OCI-LY3 (cell line): Measurements from ENCODE around the gene SLC1A7.

Experiments used
- H2AFZ ChIP-seq: fragments of 200-600, 300-600 bp; shearing (Covaris generic); 2 replicates; pipeline ENCODE4 v1.6.0; 2014; ENCODE audit warnings: antibody characterized with exemption, low read depth, low read length
- H3K27ac ChIP-seq: fragments of 200-600, 300-600 bp; sonication (generic); 2 replicates; pipeline ENCODE4 v1.5.1; 2014; ENCODE audit warnings: mild to moderate bottlenecking, low read length, moderate library complexity, mixed read lengths
- H3K27me3 ChIP-seq: fragments of 200-600, 300-600 bp; sonication (generic); 2 replicates; pipeline ENCODE4 v1.6.1; 2014; ENCODE audit warnings: low read depth, low read length, mixed read lengths
- H3K36me3 ChIP-seq: fragments of 200-600, 300-600 bp; sonication (generic); replicated peaks from 2 replicates; pipeline ENCODE3; 2014; ENCODE audit warnings: low read depth, low read length, mixed read lengths
- H3K4me1 ChIP-seq: fragments of 300-600, 200-600 bp; sonication (generic); 2 replicates; pipeline ENCODE4 v1.6.1; 2014; ENCODE audit warnings: low read length, mixed read lengths
- H3K4me2 ChIP-seq: fragments of 200-600, 300-600 bp; sonication (generic); 2 replicates; pipeline ENCODE4 v1.6.1; 2014; ENCODE audit warnings: low read length, mixed read lengths
- H3K4me3 ChIP-seq: fragments of 300-600, 200-600 bp; sonication (generic); 2 replicates; pipeline ENCODE4 v1.5.1; 2014; ENCODE audit warnings: antibody characterized with exemption, mild to moderate bottlenecking, low read length, moderate library complexity
- H3K79me2 ChIP-seq: fragments of 300-600, 200-600 bp; shearing (Covaris generic); 2 replicates; pipeline ENCODE4 v1.6.1; 2014; ENCODE audit warnings: mild to moderate bottlenecking, low read length, mixed read lengths
- H3K9ac ChIP-seq: fragments of 300-600, 200-600 bp; shearing (Covaris generic); 2 replicates; pipeline ENCODE4 v1.6.0; 2014; ENCODE audit warnings: mild to moderate bottlenecking, low read length, moderate library complexity
- H3K9me3 ChIP-seq: fragments of 200-600, 300-600 bp; shearing (Covaris generic); 2 replicates; pipeline ENCODE4 v1.6.1; 2014; ENCODE audit warnings: low read length, mixed read lengths; ENCODE audit not compliant: insufficient read depth
- H4K20me1 ChIP-seq: fragments of 200-600, 300-600 bp; sonication (generic); 2 replicates; pipeline ENCODE4 v1.6.1; 2016; ENCODE audit warnings: low read length, mixed read lengths; ENCODE audit not compliant: insufficient read depth
- EZH2phosphoT487 ChIP-seq: fragments of 200-600 bp; shearing (Covaris generic); IDR thresholded peaks from 2 replicates; pipeline ENCODE4 v1.6.1; 2018; ENCODE audit warnings: antibody characterized with exemption, mixed run types, low read depth
- TF ChIP-seq, protein P1 (sequence below): fragments of 200-600, 300-600 bp; sonication (generic); IDR thresholded peaks from 2 replicates; pipeline ENCODE4 v1.5.1; 2014; ENCODE audit warnings: antibody characterized with exemption, low read length, low read depth

SLC1A7 gene

GRCh38 chr1:53158900-53159299, 16.5 kb upstream of the SLC1A7 start:
- H4K20me1 ChIP-seq, result no peaks in the 10 kb centered on the region
- H3K27me3 ChIP-seq, result no peaks in the 10 kb centered on the region
- no peaks in the 10 kb centered on the region for H3K36me3 ChIP-seq
- no peaks in the 10 kb centered on the region for H3K79me2 ChIP-seq
- TF ChIP-seq, protein P1, sequence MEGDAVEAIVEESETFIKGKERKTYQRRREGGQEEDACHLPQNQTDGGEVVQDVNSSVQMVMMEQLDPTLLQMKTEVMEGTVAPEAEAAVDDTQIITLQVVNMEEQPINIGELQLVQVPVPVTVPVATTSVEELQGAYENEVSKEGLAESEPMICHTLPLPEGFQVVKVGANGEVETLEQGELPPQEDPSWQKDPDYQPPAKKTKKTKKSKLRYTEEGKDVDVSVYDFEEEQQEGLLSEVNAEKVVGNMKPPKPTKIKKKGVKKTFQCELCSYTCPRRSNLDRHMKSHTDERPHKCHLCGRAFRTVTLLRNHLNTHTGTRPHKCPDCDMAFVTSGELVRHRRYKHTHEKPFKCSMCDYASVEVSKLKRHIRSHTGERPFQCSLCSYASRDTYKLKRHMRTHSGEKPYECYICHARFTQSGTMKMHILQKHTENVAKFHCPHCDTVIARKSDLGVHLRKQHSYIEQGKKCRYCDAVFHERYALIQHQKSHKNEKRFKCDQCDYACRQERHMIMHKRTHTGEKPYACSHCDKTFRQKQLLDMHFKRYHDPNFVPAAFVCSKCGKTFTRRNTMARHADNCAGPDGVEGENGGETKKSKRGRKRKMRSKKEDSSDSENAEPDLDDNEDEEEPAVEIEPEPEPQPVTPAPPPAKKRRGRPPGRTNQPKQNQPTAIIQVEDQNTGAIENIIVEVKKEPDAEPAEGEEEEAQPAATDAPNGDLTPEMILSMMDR, result no peak
- no peak for TF ChIP-seq EZH2phosphoT487
- no peak overlapping the region for H3K27ac ChIP-seq
- no peaks in the 10 kb centered on the region for H3K4me1 ChIP-seq
- H2AFZ ChIP-seq, result no peak overlapping the region
- no peak overlapping the region for H3K4me2 ChIP-seq
- no peaks in the 10 kb centered on the region for H3K9me3 ChIP-seq
- no peak overlapping the region for H3K9ac ChIP-seq
- H3K4me3 ChIP-seq, result no peak overlapping the region

GRCh38 chr1:53156783-53157182, 14.3 kb upstream of the SLC1A7 start:
- no peak overlapping the region for H2AFZ ChIP-seq
- H3K9ac ChIP-seq, result no peak overlapping the region
- TF ChIP-seq, protein P1, result no peak
- TF ChIP-seq EZH2phosphoT487, result no peak
- H3K27ac ChIP-seq, result no peak overlapping the region
- no peaks in the 10 kb centered on the region for H3K4me1 ChIP-seq
- H3K9me3 ChIP-seq, result no peaks in the 10 kb centered on the region
- no peaks in the 10 kb centered on the region for H3K79me2 ChIP-seq
- no peak overlapping the region for H3K4me2 ChIP-seq
- no peaks in the 10 kb centered on the region for H3K36me3 ChIP-seq
- no peak overlapping the region for H3K4me3 ChIP-seq
- no peaks in the 10 kb centered on the region for H3K27me3 ChIP-seq
- H4K20me1 ChIP-seq, result no peaks in the 10 kb centered on the region

GRCh38 chr1:53155945-53156344, 13.5 kb upstream of the SLC1A7 start:
- no peak overlapping the region for H3K4me2 ChIP-seq
- no peak for TF ChIP-seq EZH2phosphoT487
- TF ChIP-seq, protein P1, result no peak

DNA sequence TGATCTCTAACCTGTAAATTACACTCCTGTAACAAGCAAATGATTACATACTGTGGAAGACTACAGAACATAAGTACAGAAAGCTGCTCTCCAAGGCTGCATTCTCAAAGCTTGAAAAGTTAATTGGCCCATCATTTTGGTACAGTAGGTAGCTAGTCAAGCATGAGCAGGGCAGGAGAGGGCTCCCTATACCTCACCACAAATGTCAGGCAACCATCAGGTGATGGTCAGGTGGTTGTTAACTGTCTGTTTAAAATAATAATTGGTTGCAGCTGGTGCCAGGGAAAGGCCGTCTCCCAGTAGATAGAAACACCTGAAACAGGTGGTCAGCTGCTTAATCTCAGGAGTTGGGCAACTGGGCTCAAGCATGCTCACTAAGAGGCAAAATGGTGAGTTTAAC, 13.1 kb upstream of the SLC1A7 start:
- Histone ChIP-seq H3K9me3 (no peaks in the 10 kb centered on the region), H3K4me3 (no peak overlapping the region), H2AFZ (no peak overlapping the region), H3K27me3 (no peaks in the 10 kb centered on the region), H3K4me2 (no peak overlapping the region), H3K9ac (no peak overlapping the region), H3K4me1 (no peaks in the 10 kb centered on the region), H3K36me3 (no peaks in the 10 kb centered on the region), H3K79me2 (no peaks in the 10 kb centered on the region), H4K20me1 (no peaks in the 10 kb centered on the region), H3K27ac (no peak overlapping the region)
- no peak for TF ChIP-seq EZH2phosphoT487
- TF ChIP-seq, protein P1, result no peak

More at GRCh38 chr1:53155945-53156344, 13.5 kb upstream of the SLC1A7 start:
- Histone ChIP-seq H4K20me1 (no peaks in the 10 kb centered on the region), H3K27me3 (no peaks in the 10 kb centered on the region), H3K9me3 (no peaks in the 10 kb centered on the region), H3K9ac (no peak overlapping the region), H3K4me3 (no peak overlapping the region), H3K4me1 (no peaks in the 10 kb centered on the region), H2AFZ (no peak overlapping the region), H3K79me2 (no peaks in the 10 kb centered on the region), H3K36me3 (no peaks in the 10 kb centered on the region), H3K27ac (no peak overlapping the region)
